K562 (cell line): ENCODE results near the gene MRPL22. TPM values are rescaled to one million over a fixed set of nuclear protein-coding genes. Genes with fewer than 3 reads are reported as not detected.
A peak's percentile ranks its signal among the peaks of the same experiment; 100 is the strongest.

Experiments
- CBX5 ChIP-seq: IDR thresholded peaks from 2 replicates; pipeline ENCODE4 v1.6.1; 2014; ENCODE audit warnings: low read depth, borderline replicate concordance
- CHD1 ChIP-seq: fragments of 200-600 bp; sonication (generic); IDR thresholded peaks from one replicate; pipeline ENCODE4 v1.6.1; 2012; ENCODE audit warnings: mild to moderate bottlenecking, moderate library complexity, low read length, inconsistent platforms
- E2F6 ChIP-seq, 2 experiments: IDR thresholded peaks; 2 replicates each; pipeline ENCODE4 v1.6.1; 2011; ENCODE audit warnings: borderline replicate concordance in 1 of 2, control low read depth in 1 of 2, low read depth in 1 of 2, low read length in 1 of 2, mild to moderate bottlenecking in 1 of 2, mixed read lengths in 1 of 2, moderate library complexity in 1 of 2; ENCODE audit not compliant: insufficient read depth in 1 of 2, insufficient read length in 1 of 2, poor library complexity in 1 of 2, severe bottlenecking in 1 of 2; ENCODE audit errors: extremely low read depth in 1 of 2
- EP300 ChIP-seq: IDR thresholded peaks from 2 replicates; pipeline ENCODE4 v1.6.1; 2012; ENCODE audit warnings: low read length, improper control_type of control experiment
- GABPB1 ChIP-seq: sonication (generic); formaldehyde crosslinking; IDR thresholded peaks from 2 replicates; pipeline ENCODE4 v1.8.0; 2022; ENCODE audit warnings: mild to moderate bottlenecking, missing genetic modification reagents
- HNRNPLL ChIP-seq: fragments of 200-400 bp; formaldehyde crosslinking; IDR thresholded peaks from 2 replicates; pipeline ENCODE4 v1.6.1; 2017; ENCODE audit warnings: low read length, low read depth, mild to moderate bottlenecking; ENCODE audit not compliant: poor library complexity, severe bottlenecking
- KHSRP ChIP-seq: fragments of 450-650 bp; IDR thresholded peaks from 2 replicates; pipeline ENCODE4 v1.6.1; 2017
- MAX ChIP-seq: sonication (generic); formaldehyde crosslinking; IDR thresholded peaks from 2 replicates; pipeline ENCODE4 v1.9.0; 2022; ENCODE audit warnings: mild to moderate bottlenecking, missing genetic modification reagents
- MTA3 ChIP-seq: fragments of 450-650 bp; formaldehyde crosslinking; IDR thresholded peaks from 2 replicates; pipeline ENCODE4 v1.6.1; 2017; ENCODE audit warnings: mild to moderate bottlenecking, borderline replicate concordance
- NFYB ChIP-seq: IDR thresholded peaks from 2 replicates; pipeline ENCODE4 v1.6.1; 2011; ENCODE audit warnings: mild to moderate bottlenecking, moderate library complexity; ENCODE audit not compliant: insufficient read length; ENCODE audit errors: extremely low read depth
- NUFIP1 ChIP-seq: fragments of 450-650 bp; IDR thresholded peaks from 2 replicates; pipeline ENCODE4 v1.6.1; 2018; ENCODE audit not compliant: partially characterized antibody
- PTTG1 ChIP-seq: fragments of 450-650 bp; IDR thresholded peaks from 2 replicates; pipeline ENCODE4 v1.6.1; 2016; ENCODE audit warnings: low read depth, mild to moderate bottlenecking, missing genetic modification characterization, missing compliant biosample characterization
- RNF2 ChIP-seq: sonication (generic); IDR thresholded peaks from 2 replicates; pipeline ENCODE4 v1.6.1; 2016
- SMAD4 ChIP-seq: fragments of 250-450 bp; sonication (Bioruptor Pico); conservative IDR thresholded peaks from 2 replicates; pipeline ENCODE4 v1.8.0; 2021; ENCODE audit warnings: inconsistent platforms, mild to moderate bottlenecking, moderate library complexity
- SP1 ChIP-seq: sonication (generic); formaldehyde crosslinking; IDR thresholded peaks from 2 replicates; pipeline ENCODE4 v1.8.1; 2022; ENCODE audit warnings: mild to moderate bottlenecking, missing genetic modification reagents
- TOE1 ChIP-seq, 2 experiments: fragments of 450-650 bp in 1 of 2; sonication (generic) in 1 of 2; formaldehyde crosslinking in 1 of 2; IDR thresholded peaks; 2 replicates each; pipeline versions ENCODE4 v1.7.1 to v1.8.0; 2016 to 2022; ENCODE audit warnings: borderline replicate concordance in 2 of 2, mild to moderate bottlenecking in 2 of 2, antibody characterized with exemption in 1 of 2, inconsistent platforms in 1 of 2, low read depth in 1 of 2, missing genetic modification reagents in 1 of 2, moderate library complexity in 1 of 2
- ZKSCAN8 ChIP-seq: fragments of 200-800 bp; sonication (Bioruptor generic); IDR thresholded peaks from 2 replicates; pipeline ENCODE4 v1.6.1; 2016; ENCODE audit warnings: missing genetic modification characterization, missing compliant biosample characterization
- polyA plus RNA-seq, 8 experiments: library from polyadenylated mRNA; depleted of rRNA in 4 of 8; stranded (reverse) in 5 of 8; unstranded in 3 of 8; fragments of >200 nt; fragmentation: Nextera tagmentation in 2 of 8; fragmentation: Illumina TruSeq in 1 of 8; extraction: Ambion mirVana in 2 of 8; extraction: Trizol in 1 of 8; gene quantifications; 2 replicates each; pipeline versions ENCODE4 v1.2.1 to v1.2.3, GENCODE V29; 2011 to 2014; ENCODE audit warnings: inconsistent platforms in 1 of 8, missing spikeins in 1 of 8
- total RNA-seq, 7 experiments: library from RNA; depleted of rRNA in 6 of 7; stranded (reverse); fragments of >200 nt in 6 of 7; fragmentation: Illumina TruSeq in 2 of 7; extraction: Trizol in 2 of 7; gene quantifications; 2 replicates each; pipeline versions ENCODE4 v1.2.1 to v1.2.3, GENCODE V29; 2011 to 2021; ENCODE audit warnings: low replicate concordance in 1 of 7
- TF ChIP-seq, protein P1 (sequence below): fragments of 450-650 bp; IDR thresholded peaks from 2 replicates; pipeline ENCODE4 v1.6.1; 2016; ENCODE audit warnings: low read depth

Gene MRPL22
- total and polyA plus RNA-seq, 9 of the 15 experiments (the other 6 are each of a cell fraction or from before 2014, with no cell fraction given) = 41.1 to 424 (median 102) TPM

DNA sequence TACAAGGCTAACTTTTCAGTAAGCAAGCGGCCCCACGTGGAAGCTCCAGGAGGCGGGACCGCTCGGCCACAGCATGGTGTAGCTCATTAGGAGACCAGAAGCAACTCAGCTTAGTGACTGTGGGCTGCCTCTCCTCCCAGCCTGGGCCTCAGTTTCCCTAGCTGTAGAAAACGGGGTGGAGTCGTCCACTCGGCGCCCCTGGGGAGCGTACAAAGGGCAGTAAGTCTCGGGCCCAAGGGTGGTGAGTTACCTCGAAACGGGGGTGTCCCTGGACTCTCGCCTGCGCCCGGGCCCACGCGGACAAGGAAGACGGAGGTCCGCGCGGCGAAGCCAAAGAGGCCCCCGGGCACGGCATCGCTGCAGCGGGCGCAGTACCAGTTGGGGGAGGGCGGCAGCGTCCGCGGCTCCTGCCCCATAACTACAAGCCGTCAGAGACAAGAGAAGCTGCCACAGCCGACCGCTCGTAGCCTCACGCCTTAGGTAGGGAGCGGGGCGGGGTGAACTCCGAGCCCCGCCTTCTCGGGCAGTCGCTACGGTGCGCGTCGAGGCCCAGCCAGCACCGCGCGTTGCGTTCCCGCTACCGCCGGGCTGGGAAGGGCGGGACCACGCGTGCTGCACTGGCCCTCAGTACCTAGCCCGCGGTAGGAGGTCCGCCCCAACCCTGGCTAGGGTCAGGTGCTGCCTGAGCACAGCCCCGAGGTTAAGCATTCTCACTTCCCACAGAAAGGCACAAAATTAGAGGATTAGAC is 3.0 kb upstream of the MRPL22 start, which contains the start of gene GEMIN5 (continued):
- TF ChIP-seq MAX (peak; percentile 99), CBX5 (0 out of 2 replicates have a peak, but pooled peaks have one; percentile 26), HNRNPLL (peak; percentile 74), PTTG1 (tag) (no peak), NFYB (no peak), SMAD4 (CRISPR knock-in tag) (peak; percentile 56; the same call in 1 of the 2 replicates), CHD1 (peak; percentile 42), TOE1 (IDR thresholded peaks at IDR 0.05; ENCODE audit: borderline replicate concordance) (peak; percentile 92), TOE1 (CRISPR knock-in tag; IDR thresholded peaks at IDR 0.05; ENCODE audit: borderline replicate concordance, low read depth) (0 out of 2 replicates have a peak, but pooled peaks have one; percentile 42), SP1 (peak; percentile 95), RNF2 (0 out of 2 replicates have a peak, but pooled peaks have one; percentile 55), GABPB1 (CRISPR knock-in tag) (peak; percentile 70), ZKSCAN8 (no peak), NUFIP1 (peak; percentile 38), MTA3 (peak; percentile 100), E2F6 (IDR thresholded peaks at IDR 0.05; ENCODE audit: borderline replicate concordance in 1 of 2, extremely low read depth in 1 of 2, insufficient read depth in 1 of 2, insufficient read length in 1 of 2, low read depth in 1 of 2, low read length in 1 of 2, poor library complexity in 1 of 2, severe bottlenecking in 1 of 2) (peak; percentile 95 to 97), EP300 (peak; percentile 13; the same call in 1 of the 2 replicates), KHSRP (no peak)
- TF ChIP-seq, protein P1, sequence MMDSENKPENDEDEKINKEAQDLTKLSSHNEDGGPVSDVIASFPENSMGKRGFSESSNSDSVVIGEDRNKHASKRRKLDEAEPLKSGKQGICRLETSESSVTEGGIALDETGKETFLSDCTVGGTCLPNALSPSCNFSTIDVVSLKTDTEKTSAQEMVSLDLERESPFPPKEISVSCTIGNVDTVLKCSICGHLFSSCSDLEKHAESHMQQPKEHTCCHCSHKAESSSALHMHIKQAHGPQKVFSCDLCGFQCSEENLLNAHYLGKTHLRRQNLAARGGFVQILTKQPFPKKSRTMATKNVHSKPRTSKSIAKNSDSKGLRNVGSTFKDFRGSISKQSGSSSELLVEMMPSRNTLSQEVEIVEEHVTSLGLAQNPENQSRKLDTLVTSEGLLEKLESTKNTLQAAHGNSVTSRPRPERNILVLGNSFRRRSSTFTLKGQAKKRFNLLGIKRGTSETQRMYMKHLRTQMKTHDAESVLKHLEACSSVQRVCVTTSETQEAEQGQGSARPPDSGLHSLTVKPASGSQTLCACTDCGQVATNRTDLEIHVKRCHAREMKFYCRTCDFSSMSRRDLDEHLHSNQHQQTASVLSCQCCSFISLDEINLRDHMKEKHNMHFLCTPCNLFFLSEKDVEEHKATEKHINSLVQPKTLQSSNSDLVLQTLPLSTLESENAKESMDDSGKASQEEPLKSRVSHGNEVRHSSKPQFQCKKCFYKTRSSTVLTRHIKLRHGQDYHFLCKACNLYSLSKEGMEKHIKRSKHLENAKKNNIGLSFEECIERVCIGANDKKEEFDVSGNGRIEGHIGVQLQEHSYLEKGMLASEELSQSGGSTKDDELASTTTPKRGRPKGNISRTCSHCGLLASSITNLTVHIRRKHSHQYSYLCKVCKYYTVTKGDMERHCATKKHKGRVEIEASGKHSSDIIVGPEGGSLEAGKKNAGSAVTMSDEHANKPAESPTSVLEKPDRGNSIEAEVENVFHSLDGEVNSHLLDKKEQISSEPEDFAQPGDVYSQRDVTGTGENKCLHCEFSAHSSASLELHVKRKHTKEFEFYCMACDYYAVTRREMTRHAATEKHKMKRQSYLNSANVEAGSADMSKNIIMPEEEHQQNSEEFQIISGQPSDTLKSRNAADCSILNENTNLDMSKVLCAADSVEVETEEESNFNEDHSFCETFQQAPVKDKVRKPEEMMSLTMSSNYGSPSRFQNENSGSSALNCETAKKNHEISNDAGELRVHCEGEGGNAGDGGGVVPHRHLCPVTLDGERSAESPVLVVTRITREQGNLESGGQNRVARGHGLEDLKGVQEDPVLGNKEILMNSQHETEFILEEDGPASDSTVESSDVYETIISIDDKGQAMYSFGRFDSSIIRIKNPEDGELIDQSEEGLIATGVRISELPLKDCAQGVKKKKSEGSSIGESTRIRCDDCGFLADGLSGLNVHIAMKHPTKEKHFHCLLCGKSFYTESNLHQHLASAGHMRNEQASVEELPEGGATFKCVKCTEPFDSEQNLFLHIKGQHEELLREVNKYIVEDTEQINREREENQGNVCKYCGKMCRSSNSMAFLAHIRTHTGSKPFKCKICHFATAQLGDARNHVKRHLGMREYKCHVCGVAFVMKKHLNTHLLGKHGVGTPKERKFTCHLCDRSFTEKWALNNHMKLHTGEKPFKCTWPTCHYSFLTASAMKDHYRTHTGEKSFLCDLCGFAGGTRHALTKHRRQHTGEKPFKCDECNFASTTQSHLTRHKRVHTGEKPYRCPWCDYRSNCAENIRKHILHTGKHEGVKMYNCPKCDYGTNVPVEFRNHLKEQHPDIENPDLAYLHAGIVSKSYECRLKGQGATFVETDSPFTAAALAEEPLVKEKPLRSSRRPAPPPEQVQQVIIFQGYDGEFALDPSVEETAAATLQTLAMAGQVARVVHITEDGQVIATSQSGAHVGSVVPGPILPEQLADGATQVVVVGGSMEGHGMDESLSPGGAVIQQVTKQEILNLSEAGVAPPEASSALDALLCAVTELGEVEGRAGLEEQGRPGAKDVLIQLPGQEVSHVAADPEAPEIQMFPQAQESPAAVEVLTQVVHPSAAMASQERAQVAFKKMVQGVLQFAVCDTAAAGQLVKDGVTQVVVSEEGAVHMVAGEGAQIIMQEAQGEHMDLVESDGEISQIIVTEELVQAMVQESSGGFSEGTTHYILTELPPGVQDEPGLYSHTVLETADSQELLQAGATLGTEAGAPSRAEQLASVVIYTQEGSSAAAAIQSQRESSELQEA = peak; percentile 98
